K562 (cell line): ENCODE results near the gene YLPM1. TPM values are rescaled to one million over a fixed set of nuclear protein-coding genes. Genes with fewer than 3 reads are reported as not detected.
A peak's percentile ranks its signal among the peaks of the same experiment; 100 is the strongest.

Source experiments
- BRCA1 ChIP-seq, 2 experiments: fragments of 450-650 bp in 1 of 2; sonication (generic) in 1 of 2; formaldehyde crosslinking in 1 of 2; IDR thresholded peaks; 2 replicates each; pipeline versions ENCODE4 v1.5.0 to v1.6.1; 2017 to 2020; ENCODE audit warnings: mild to moderate bottlenecking in 1 of 2, missing genetic modification reagents in 1 of 2
- CTBP1 ChIP-seq: fragments of 450-650 bp; IDR thresholded peaks from 2 replicates; pipeline ENCODE4 v1.6.1; 2016; ENCODE audit warnings: borderline replicate concordance
- CTCF ChIP-seq, 3 experiments: IDR thresholded peaks in 2 of 3; conservative IDR thresholded peaks in 1 of 3; 2 replicates each; pipeline ENCODE4 v1.5.1; 2011 to 2012; ENCODE audit warnings: low read length in 3 of 3, mild to moderate bottlenecking in 3 of 3, control low read depth in 2 of 3, improper control_type of control experiment in 1 of 3, inconsistent platforms in 1 of 3, low read depth in 1 of 3, mixed read lengths in 1 of 3, moderate library complexity in 1 of 3; ENCODE audit not compliant: insufficient read depth in 2 of 3
- DMBX1 ChIP-seq: fragments of 250-450 bp; sonication (Bioruptor Pico); IDR thresholded peaks from 2 replicates; pipeline ENCODE4 v1.8.0; 2022; ENCODE audit warnings: inconsistent platforms, mild to moderate bottlenecking, moderate library complexity, borderline replicate concordance
- GATA2 ChIP-seq: sonication (generic); formaldehyde crosslinking; IDR thresholded peaks from 2 replicates; pipeline ENCODE4 v1.4.0; 2020; ENCODE audit warnings: mild to moderate bottlenecking, missing genetic modification reagents
- HDAC2 ChIP-seq: fragments of 450-650 bp; IDR thresholded peaks from 2 replicates; pipeline ENCODE4 v1.6.1; 2016; ENCODE audit warnings: mild to moderate bottlenecking
- HDGF ChIP-seq: fragments of 450-650 bp; IDR thresholded peaks from 2 replicates; pipeline ENCODE4 v1.6.1; 2016
- MCM5 ChIP-seq: fragments of 450-650 bp; IDR thresholded peaks from 2 replicates; pipeline ENCODE4 v1.6.1; 2016; ENCODE audit warnings: low read depth
- PCBP1 ChIP-seq: fragments of 200-400 bp; formaldehyde crosslinking; IDR thresholded peaks from 2 replicates; pipeline ENCODE4 v1.6.1; 2018; ENCODE audit warnings: mild to moderate bottlenecking, low read depth, low read length; ENCODE audit not compliant: poor library complexity, severe bottlenecking
- UBTF ChIP-seq, 2 experiments: IDR thresholded peaks; 2 replicates each; pipeline ENCODE4 v1.6.1; 2012; ENCODE audit warnings: improper control_type of control experiment in 2 of 2, low read depth in 2 of 2, low read length in 2 of 2, borderline replicate concordance in 1 of 2
- ZBTB2 ChIP-seq: fragments of 450-650 bp; IDR thresholded peaks from 2 replicates; pipeline ENCODE4 v1.6.1; 2016; ENCODE audit warnings: antibody characterized with exemption
- ZKSCAN3 ChIP-seq: fragments of 250-450 bp; sonication (Bioruptor Pico); IDR thresholded peaks from 2 replicates; pipeline ENCODE4 v1.4.0; 2020
- ZNF224 ChIP-seq: sonication (generic); formaldehyde crosslinking; IDR thresholded peaks from 2 replicates; pipeline ENCODE4 v1.8.0; 2022; ENCODE audit warnings: mild to moderate bottlenecking, missing genetic modification reagents
- ZNF23 ChIP-seq: fragments of 250-450 bp; sonication (Bioruptor Pico); IDR thresholded peaks from 2 replicates; pipeline ENCODE4 v1.4.0; 2020; ENCODE audit warnings: mild to moderate bottlenecking
- ZNF316 ChIP-seq: fragments of 450-650 bp; IDR thresholded peaks from 2 replicates; pipeline ENCODE4 v1.6.1; 2016
- polyA plus RNA-seq, 8 experiments: library from polyadenylated mRNA; depleted of rRNA in 4 of 8; stranded (reverse) in 5 of 8; unstranded in 3 of 8; fragments of >200 nt; fragmentation: Nextera tagmentation in 2 of 8; fragmentation: Illumina TruSeq in 1 of 8; extraction: Ambion mirVana in 2 of 8; extraction: Trizol in 1 of 8; gene quantifications; 2 replicates each; pipeline versions ENCODE4 v1.2.1 to v1.2.3, GENCODE V29; 2011 to 2014; ENCODE audit warnings: inconsistent platforms in 1 of 8, missing spikeins in 1 of 8
- total RNA-seq, 7 experiments: library from RNA; depleted of rRNA in 6 of 7; stranded (reverse); fragments of >200 nt in 6 of 7; fragmentation: Illumina TruSeq in 2 of 7; extraction: Trizol in 2 of 7; gene quantifications; 2 replicates each; pipeline versions ENCODE4 v1.2.1 to v1.2.3, GENCODE V29; 2011 to 2021; ENCODE audit warnings: low replicate concordance in 1 of 7
- TF ChIP-seq, protein P1 (sequence below): fragments of 450-650 bp; IDR thresholded peaks from 2 replicates; pipeline ENCODE4 v1.6.1; 2014; ENCODE audit warnings: low read depth, mild to moderate bottlenecking, moderate library complexity, borderline replicate concordance
- TF ChIP-seq, protein P2 (sequence below): fragments of 250-450 bp; sonication (Bioruptor Pico); IDR thresholded peaks from 2 replicates; pipeline ENCODE4 v1.8.0; 2021; ENCODE audit warnings: borderline replicate concordance, mild to moderate bottlenecking, moderate library complexity; ENCODE audit not compliant: poor library complexity, severe bottlenecking

YLPM1 gene
- total and polyA plus RNA-seq, 9 of the 15 experiments (the other 6 are each of a cell fraction or from before 2014, with no cell fraction given): 7.2 to 32.7 (median 14.6) TPM

GRCh38 chr14:74762917-74763802 lies at the start of gene YLPM1 (continued):
- TF ChIP-seq CTCF (IDR thresholded peaks at IDR 0.05 in 2 of 3, conservative IDR thresholded peaks at IDR 0.05 in 1 of 3; ENCODE audit: insufficient read depth in 2 of 3, low read depth in 1 of 3, low read length in 3 of 3) (peak; percentile 52 to 73 (median 69)), PCBP1 (no peak), DMBX1 (CRISPR knock-in tag) (no peak), ZNF23 (no peak), UBTF (IDR thresholded peaks at IDR 0.05; ENCODE audit: borderline replicate concordance in 1 of 2, low read depth in 2 of 2, low read length in 2 of 2) (no peak), MCM5 (no peak), BRCA1 (IDR thresholded peaks at IDR 0.05) (no peak), BRCA1 (CRISPR knock-in tag; IDR thresholded peaks at IDR 0.05) (no peak), HDAC2 (no peak), CTBP1 (peak; percentile 62), GATA2 (peak; percentile 62), ZNF316 (no peak), ZBTB2 (0 out of 2 replicates have a peak, but pooled peaks have one; percentile 26), HDGF (no peak), ZNF224 (CRISPR knock-in tag) (no peak), ZKSCAN3 (no peak)
- TF ChIP-seq, protein P1, sequence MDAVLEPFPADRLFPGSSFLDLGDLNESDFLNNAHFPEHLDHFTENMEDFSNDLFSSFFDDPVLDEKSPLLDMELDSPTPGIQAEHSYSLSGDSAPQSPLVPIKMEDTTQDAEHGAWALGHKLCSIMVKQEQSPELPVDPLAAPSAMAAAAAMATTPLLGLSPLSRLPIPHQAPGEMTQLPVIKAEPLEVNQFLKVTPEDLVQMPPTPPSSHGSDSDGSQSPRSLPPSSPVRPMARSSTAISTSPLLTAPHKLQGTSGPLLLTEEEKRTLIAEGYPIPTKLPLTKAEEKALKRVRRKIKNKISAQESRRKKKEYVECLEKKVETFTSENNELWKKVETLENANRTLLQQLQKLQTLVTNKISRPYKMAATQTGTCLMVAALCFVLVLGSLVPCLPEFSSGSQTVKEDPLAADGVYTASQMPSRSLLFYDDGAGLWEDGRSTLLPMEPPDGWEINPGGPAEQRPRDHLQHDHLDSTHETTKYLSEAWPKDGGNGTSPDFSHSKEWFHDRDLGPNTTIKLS: peak; percentile 77; the same call in 1 of the 2 replicates
- TF ChIP-seq, protein P2, sequence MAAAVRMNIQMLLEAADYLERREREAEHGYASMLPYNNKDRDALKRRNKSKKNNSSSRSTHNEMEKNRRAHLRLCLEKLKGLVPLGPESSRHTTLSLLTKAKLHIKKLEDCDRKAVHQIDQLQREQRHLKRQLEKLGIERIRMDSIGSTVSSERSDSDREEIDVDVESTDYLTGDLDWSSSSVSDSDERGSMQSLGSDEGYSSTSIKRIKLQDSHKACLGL (CRISPR knock-in tag): no peak
